HG03575 (cell line): ENCODE results near the gene UBD.

Experiments
- ATAC-seq: cut with Tn5 transposase; IDR thresholded peaks from one replicate; pipeline ENCODE4 v1.9.1; 2021; ENCODE audit not compliant: unreplicated experiment, insufficient number of reproducible peaks, low FRiP score; ENCODE audit errors: extremely low read depth

UBD gene

DNA sequence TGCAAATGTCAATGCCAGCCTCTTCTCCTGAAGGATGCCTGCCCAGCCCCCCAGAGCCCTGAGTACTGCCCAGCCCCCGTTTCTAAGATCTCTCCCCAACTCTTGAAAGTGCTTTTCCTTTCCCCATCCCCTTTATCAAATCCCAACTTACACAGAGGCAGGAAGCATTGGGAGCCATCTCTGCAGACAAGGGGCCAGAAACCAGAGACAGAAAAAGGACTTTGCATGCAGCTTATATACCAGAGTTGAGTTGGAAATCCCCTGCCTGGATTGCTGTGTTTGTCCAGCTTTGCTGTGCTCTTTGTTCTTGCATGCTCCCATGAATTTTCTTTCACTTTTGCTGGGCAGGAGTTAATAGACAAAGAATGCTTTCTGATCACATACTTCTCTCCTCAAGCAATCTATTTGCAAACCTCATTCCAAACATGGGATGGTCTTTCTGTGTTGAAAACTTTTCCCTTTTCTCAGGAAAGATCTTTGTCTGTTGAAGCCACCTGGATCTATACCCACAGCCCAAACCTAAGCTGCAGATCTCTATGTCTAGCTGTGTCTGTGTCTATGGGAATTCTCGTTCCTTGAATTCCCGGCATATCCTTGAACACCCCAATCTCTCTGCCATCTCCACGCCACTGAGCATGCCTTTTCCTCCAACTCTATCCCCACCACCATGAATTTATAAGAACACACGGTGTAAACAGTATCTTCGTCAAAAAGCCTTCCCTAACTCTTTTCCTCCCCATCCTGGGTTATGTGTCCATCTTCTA lies at the start of gene UBD:
TSS of gene UBD (minus strand) at position 209 of the 764 bp plus-strand sequence. CDS start at position 178, 31 bp downstream.
- no peak for ATAC-seq

- ATAC-seq, result no peak
Measured at GRCh38 chr6:29608131-29608530, 48.6 kb upstream of the UBD start.

DNA sequence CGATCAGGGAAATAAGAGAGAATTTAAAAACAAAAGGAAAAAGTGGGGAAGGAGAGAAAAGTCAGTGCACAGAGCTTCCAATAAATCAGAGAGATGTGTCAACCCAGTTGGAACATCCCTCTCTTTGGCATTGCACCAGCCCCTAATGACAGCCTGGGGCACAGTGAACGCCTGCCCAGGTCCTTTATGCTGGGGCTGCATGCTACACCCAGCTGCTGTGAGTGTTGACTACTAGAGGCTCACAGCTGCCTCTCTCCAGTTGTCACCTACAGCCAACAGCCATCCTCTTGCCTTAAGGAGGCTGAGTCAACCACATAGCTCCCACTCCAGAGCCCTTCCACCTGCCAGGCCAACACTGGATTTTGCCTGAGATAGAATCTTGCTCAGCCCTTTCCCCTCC lies 44.4 kb upstream of the UBD start:
- ATAC-seq, result no peak

DNA sequence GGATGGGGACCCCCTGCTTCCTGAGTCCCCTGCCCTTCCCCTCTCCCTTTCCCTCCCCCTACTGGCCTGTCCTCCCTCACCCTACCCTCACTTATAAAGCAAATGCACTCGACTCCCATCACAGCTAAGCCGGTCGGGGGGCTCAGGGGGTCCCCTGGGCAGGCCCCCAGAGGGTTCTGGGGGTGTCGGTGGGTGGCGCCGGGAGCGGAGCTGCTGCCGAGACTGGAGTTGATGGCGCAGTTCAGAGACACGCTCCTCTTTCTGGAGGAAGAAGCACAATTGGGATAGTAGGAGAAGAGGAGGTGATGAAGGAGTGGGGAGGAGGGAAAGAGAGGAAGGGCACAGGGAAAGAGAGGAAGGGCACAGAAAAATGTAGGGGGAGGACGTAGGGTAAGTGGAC lies 43.9 kb upstream of the UBD start:
- ATAC-seq, result no peak

GRCh38 chr6:29602564-29603361 lies 43.2 kb upstream of the UBD start:
- no peak for ATAC-seq

DNA sequence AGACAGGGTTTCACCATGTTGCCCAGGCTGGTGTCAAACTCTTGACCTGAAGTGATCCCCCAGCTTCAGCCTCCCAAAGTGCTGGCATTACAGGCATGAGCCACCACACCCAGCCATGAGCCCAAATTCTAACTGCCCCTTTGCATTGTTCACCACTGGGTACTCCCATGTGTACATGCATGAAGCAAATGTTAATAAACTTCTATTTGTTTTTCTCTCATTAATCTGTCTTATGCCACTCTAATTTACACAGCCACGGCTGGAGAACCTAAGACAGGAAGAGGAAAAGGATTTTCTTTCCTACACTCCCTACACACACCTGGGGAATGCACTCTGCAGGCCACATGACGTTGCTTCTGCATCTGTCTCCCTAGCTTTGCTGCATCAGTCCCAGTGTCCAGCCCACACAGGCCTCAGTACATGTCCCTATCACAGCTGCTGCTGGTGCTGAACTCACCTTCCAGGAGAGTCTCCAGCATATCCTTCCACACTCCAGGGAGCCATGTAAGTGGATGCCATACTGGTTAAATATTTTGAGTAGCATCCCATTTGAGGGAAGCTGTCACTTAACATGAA lies 38.7 kb upstream of the UBD start:
- ATAC-seq, result no peak

DNA sequence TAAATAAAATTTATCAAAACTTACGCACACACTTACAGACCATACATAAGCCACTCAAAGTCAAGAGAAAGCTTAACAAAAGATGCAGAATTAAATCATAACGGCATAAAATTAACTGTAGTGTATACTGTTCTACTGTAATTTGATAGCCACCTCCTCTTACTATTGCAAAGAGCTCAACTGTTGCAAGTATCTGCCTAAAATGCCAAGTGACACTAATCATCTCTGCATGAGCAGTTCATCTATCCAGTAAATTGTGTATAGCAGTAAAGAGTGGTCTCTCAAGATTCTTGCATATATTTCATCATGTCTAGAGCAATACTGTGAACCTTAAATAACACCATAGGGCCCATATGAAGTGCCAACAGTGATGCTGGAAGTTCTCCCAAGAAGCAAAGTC lies 37.7 kb upstream of the UBD start:
- no peak for ATAC-seq

- ATAC-seq, result no peak
Measured at GRCh38 chr6:29596381-29596900, 36.9 kb upstream of the UBD start.

GRCh38 chr6:29593199-29593855 lies 33.8 kb upstream of the UBD start:
- ATAC-seq, result no peak

GRCh38 chr6:29591677-29592076 lies 32.1 kb upstream of the UBD start:
- ATAC-seq, result no peak

DNA sequence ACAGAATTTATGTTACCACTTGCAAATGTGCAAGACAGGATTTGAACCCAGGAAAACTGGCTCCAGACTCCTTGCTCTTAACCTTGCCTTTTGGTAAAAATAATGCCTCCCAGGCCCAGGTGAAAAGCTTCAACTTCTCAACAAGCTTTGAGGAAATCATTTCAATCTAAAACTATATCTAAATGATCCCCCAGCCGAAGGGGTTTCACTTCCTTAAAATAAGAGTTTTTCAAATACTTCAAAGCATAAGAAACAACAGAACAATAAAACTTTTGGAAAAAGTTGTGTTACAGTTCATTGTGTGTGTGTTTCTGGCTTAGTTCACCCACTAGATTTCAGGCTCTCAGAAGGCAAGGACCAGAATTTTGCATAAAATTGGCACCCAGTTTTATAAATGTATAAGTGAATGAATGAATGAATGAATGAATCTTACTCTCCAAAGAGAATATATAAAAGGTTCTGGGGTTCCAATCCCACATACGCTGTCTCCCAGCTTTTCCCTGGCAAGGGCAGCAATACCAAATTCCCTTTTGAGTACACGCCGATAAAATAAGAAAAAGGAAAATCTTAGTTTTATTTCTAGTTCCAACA lies 30.8 kb upstream of the UBD start:
- ATAC-seq, result no peak

- ATAC-seq, result no peak
Measured at GRCh38 chr6:29589423-29590048, 30.0 kb upstream of the UBD start.

- no peak for ATAC-seq
Measured at GRCh38 chr6:29584821-29585220, 25.3 kb upstream of the UBD start, which contains the start of gene OR2H2. TSS of gene OR2H2 (plus strand) at chr6:29585121. CDS start at chr6:29587945, 2,824 bp downstream.

DNA sequence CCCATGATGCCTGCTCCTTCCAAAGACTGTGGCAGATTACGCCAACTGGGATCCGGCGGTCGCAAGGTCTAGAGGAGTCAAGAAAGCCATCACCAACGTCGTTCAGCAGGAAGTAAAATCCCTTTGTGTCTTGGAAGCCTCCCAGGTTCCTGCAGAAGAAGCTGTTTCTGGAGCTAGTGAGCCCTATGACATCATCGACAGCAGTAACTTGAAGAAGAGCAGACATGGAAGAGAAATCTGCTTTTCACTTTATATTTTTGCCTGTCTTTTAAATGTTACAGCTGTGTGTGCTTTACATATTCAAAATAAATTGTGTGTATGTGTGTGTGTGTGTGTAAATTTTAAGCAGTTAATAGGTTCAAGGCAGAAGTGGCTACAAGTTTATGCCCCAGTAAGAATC lies 18.0 kb upstream of the UBD start:
- no peak for ATAC-seq

DNA sequence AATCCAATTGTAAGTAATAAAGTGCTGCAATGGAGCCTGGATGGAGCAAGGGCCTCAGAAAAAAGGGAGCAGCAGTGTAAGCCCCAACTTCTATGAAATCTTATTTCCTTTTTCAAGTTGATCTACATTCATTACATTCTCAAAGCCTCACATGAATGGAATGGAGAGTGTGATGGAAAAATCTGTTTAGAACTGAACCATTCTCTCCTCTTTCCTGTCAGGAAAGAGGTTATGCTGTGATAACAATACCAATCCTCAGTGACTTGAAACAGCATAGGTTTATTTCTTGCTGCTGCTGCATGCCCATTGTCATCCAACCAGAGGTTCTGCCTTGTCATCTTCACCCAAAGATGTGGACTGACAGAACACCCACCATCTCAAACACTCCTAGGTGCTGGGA lies 16.5 kb upstream of the UBD start:
- no peak for ATAC-seq

DNA sequence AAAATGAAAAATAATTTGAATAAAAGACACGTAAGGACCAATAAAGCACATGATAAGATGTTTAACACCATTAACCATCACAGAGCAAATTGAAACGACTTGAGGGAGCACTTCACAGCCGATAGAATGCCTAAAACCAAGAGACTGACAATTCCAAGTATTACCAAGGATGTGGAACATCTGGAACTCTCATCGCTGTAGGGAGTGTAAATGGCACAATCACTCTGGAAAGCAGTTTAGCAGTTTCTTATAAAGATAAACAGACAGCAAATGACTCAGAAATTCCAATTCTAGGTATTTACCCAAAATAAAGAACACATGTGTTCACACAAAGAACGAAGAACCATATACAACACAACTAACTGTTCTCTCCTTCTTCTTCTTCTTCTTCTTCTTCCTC lies 8.5 kb upstream of the UBD start:
- no peak for ATAC-seq

DNA sequence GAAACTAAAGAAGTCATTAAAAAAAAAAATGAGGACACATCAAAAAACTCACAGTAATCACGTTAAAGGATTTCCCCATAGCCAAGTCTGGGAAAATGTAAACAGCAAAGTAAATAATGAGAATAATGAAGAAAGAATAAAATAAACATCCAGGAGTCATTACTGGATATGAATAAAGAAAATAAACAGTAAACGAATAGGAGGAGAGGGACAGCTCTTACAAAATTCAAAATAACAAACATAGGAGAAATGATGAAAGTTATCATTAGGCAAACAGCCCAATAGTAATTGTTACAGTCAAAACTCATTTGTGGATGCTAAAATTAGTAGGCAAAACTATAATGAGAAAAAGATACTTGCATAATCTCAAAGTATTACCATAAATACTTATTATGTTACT lies 8.0 kb upstream of the UBD start:
- ATAC-seq, result no peak

DNA sequence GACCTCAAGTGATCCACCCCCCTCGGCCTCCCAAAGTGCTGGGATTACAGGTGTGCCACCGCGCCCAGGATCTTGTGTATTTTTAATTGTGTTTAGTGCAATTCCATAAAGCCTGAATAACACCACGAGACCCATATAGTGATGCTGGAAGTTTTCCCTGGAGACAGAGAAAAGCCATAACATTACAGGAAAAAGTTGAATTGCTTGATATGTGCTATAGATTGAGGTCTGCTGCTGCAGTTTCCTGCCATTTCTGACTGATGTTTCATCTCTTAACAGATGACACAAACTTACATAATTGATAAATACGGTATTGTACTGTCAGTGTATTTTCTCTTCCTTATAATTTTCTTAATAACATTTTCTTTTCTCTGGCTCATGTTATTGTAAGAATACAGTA lies 7.3 kb upstream of the UBD start:
- ATAC-seq, result no peak

GRCh38 chr6:29564875-29565274 lies 5.3 kb upstream of the UBD start:
- no peak for ATAC-seq
